Panc1 (cell line): ENCODE results near the gene PRCD. TPM values are rescaled to one million over a fixed set of nuclear protein-coding genes. Genes with fewer than 3 reads are reported as not detected.

ENCODE experiments used
- ATAC-seq: fragments of 200-7000 bp; cut with Tn5 transposase; 2 replicates; pipeline ENCODE4 v1.9.1; 2020; ENCODE audit warnings: mild to moderate bottlenecking, moderate library complexity
- Bru-seq: library from RNA; stranded (reverse); fragments of 400-500 nt; gene quantifications from one replicate; lab custom pipeline; 2021; lab: Mats Ljungman, UMichigan
- BruChase-seq, 2 experiments: library from RNA; stranded (reverse); fragments of 400-500 nt; gene quantifications; one replicate each; lab custom pipeline; 2021; lab: Mats Ljungman, UMichigan
- BruUV-seq: library from RNA; stranded (reverse); fragments of 400-500 nt; replicated peaks from 2 replicates; lab custom pipeline; 2021; lab: Mats Ljungman, UMichigan
- CTCF ChIA-PET: fragments of 300-600 bp; sonication (Branson Sonifier 250); formaldehyde crosslinking; loops from one replicate; lab custom pipeline; 2022; ENCODE audit warnings: antibody characterized with exemption; lab: Charles Lee
- POLR2A ChIA-PET: fragments of 300-600 bp; sonication (Branson Sonifier 250); formaldehyde crosslinking; loops from one replicate; lab custom pipeline; 2022; ENCODE audit warnings: antibody characterized with exemption; lab: Charles Lee
- DNase-seq: peaks from one replicate; pipeline ENCODE4 v3.0.0-alpha.2; 2010; ENCODE audit warnings: low read depth, low spot score
- H3K27ac ChIP-seq: 2 replicates; pipeline ENCODE4 v1.5.1; 2011; ENCODE audit warnings: mild to moderate bottlenecking, low read length, inconsistent platforms
- H3K27me3 ChIP-seq: fragments of 200-500 bp; sonication (Bioruptor generic); 2 replicates; pipeline ENCODE4 v1.6.0; 2014; ENCODE audit warnings: low read length, inconsistent platforms; ENCODE audit not compliant: control insufficient read depth, insufficient read depth
- H3K36me3 ChIP-seq: fragments of 200-500 bp; sonication (Bioruptor generic); 2 replicates; pipeline ENCODE4 v1.5.1; 2014; ENCODE audit warnings: inconsistent platforms, mild to moderate bottlenecking, low read length, moderate library complexity; ENCODE audit not compliant: control insufficient read depth, insufficient read depth
- H3K4me1 ChIP-seq: 2 replicates; pipeline ENCODE4 v1.5.1; 2011; ENCODE audit warnings: inconsistent platforms, mild to moderate bottlenecking, low read length, moderate library complexity; ENCODE audit not compliant: control insufficient read depth, insufficient read depth
- H3K4me3 ChIP-seq, 2 experiments: 2 replicates each; pipeline ENCODE4 v1.5.1; 2011 to 2012; ENCODE audit warnings: low read depth in 2 of 2, low read length in 2 of 2, mild to moderate bottlenecking in 2 of 2, inconsistent platforms in 1 of 2, moderate library complexity in 1 of 2
- H3K9me3 ChIP-seq: fragments of 200-500 bp; sonication (Bioruptor generic); 2 replicates; pipeline ENCODE4 v1.5.1; 2014; ENCODE audit warnings: low read depth, mild to moderate bottlenecking, inconsistent platforms, low read length, moderate library complexity; ENCODE audit not compliant: control insufficient read depth, insufficient read depth
- POLR2AphosphoS5 ChIP-seq: IDR thresholded peaks from 2 replicates; pipeline ENCODE4 v1.6.1; 2012; ENCODE audit warnings: mild to moderate bottlenecking, low read depth, low read length, moderate library complexity
- SIN3A ChIP-seq: IDR thresholded peaks from 2 replicates; pipeline ENCODE4 v1.6.1; 2012; ENCODE audit warnings: low read depth, mild to moderate bottlenecking, low read length, moderate library complexity, borderline replicate concordance; ENCODE audit not compliant: insufficient read depth
- TCF7L2 ChIP-seq: IDR thresholded peaks from 2 replicates; pipeline ENCODE4 v1.6.1; 2011; ENCODE audit warnings: mild to moderate bottlenecking, low read depth, low read length, inconsistent platforms
- in situ Hi-C: cut with HindIII; loops from 2 replicates; pipeline ENCODE4 v1.10.0; 2016; ENCODE audit warnings: low sequenced_read_pairs, low pct_unique_long_range_greater_than_20kb
- intact Hi-C: fragments of 100-400 bp; cut with micrococcal nuclease; formaldehyde crosslinking; loops from one replicate; pipeline ENCODE4 v1.10.0; 2022; ENCODE audit not compliant: unreplicated experiment
- long read RNA-seq: library from polyadenylated mRNA; unstranded; transcript quantifications from one replicate; pipeline ENCODE4 v2.0.0, GENCODE V29; 2021; ENCODE audit not compliant: unreplicated experiment
- polyA plus RNA-seq: library from polyadenylated mRNA; unstranded; fragments of >200 nt; gene quantifications from one replicate; pipeline ENCODE4 v1.2.1, GENCODE V29; 2012; ENCODE audit warnings: missing spikeins; ENCODE audit not compliant: insufficient read length
- total RNA-seq: library from RNA; stranded (reverse); gene quantifications from one replicate; pipeline ENCODE4 v1.2.1, GENCODE V29; 2021; ENCODE audit not compliant: unreplicated experiment
- TF ChIP-seq, protein P1 (sequence below), 2 experiments: IDR thresholded peaks; 2 replicates each; pipeline ENCODE4 v1.6.1; 2011 to 2012; ENCODE audit warnings: low read depth in 2 of 2, control low read depth in 1 of 2, low read length in 1 of 2, mild to moderate bottlenecking in 1 of 2, moderate library complexity in 1 of 2; ENCODE audit not compliant: insufficient read depth in 1 of 2
- TF ChIP-seq, protein P2 (sequence below): fragments of 450-650 bp; IDR thresholded peaks from 2 replicates; pipeline ENCODE4 v1.5.1; 2017; ENCODE audit warnings: mild to moderate bottlenecking

PRCD gene, protein sequence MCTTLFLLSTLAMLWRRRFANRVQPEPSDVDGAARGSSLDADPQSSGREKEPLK
- 0.54 TPM for total RNA-seq
- polyA plus RNA-seq, result 1.6 TPM
- Bru-seq, nascent RNA, result percentile 21 among the genes with signal in this experiment
- BruChase-seq, experiment 1, labeled RNA remaining after a 2-hour chase, result percentile 22 among the genes with signal in this experiment
- BruChase-seq, experiment 2, labeled RNA remaining after a 6-hour chase, result percentile 14 among the genes with signal in this experiment
- long read RNA-seq, partial matches to known transcripts, result 1 of 15 reads
- long read RNA-seq, other reads (novel, unspliced or antisense), result 14 of 15 reads

GRCh38 chr17:76539631-76540271 is at the start of gene PRCD:
TSS of gene PRCD (plus strand) at chr17:76540044. CDS start at chr17:76540142, 98 bp downstream.
- Histone ChIP-seq H3K27ac (peak within 1 kb of the TSS; percentile 64), H3K9me3 (no peaks in the 10 kb centered on the region), H3K27me3 (no peaks in the 10 kb centered on the region; the same call in 1 of the 2 replicates), H3K36me3 (no peaks in the 10 kb centered on the region), H3K4me1 (peaks cover 24% of the 10 kb centered on the region), H3K4me3 (peak within 1 kb of the TSS; percentile 28 to 45)
- ChIA-PET POLR2A (interaction anchor here (0.6 kb wide), 2 partner anchors 20 to 73 kb away, joined by 3 read pairs; no protein-coding TSS in a partner anchor), CTCF (interaction anchor here (0.6 to 1.5 kb wide), 6 partner anchors 12 to 788 kb away, joined by 4 to 11 read pairs (median 4); no protein-coding TSS in a partner anchor)
- in situ Hi-C loops, result no loop called here
- BruUV-seq, result no TSS peak
- intact Hi-C loops, result no loop called here
- no peak for ATAC-seq
- no peak for DNase-seq
- TF ChIP-seq SIN3A (no peak), POLR2AphosphoS5 (no peak), TCF7L2 (no peak)
- TF ChIP-seq, protein P1, sequence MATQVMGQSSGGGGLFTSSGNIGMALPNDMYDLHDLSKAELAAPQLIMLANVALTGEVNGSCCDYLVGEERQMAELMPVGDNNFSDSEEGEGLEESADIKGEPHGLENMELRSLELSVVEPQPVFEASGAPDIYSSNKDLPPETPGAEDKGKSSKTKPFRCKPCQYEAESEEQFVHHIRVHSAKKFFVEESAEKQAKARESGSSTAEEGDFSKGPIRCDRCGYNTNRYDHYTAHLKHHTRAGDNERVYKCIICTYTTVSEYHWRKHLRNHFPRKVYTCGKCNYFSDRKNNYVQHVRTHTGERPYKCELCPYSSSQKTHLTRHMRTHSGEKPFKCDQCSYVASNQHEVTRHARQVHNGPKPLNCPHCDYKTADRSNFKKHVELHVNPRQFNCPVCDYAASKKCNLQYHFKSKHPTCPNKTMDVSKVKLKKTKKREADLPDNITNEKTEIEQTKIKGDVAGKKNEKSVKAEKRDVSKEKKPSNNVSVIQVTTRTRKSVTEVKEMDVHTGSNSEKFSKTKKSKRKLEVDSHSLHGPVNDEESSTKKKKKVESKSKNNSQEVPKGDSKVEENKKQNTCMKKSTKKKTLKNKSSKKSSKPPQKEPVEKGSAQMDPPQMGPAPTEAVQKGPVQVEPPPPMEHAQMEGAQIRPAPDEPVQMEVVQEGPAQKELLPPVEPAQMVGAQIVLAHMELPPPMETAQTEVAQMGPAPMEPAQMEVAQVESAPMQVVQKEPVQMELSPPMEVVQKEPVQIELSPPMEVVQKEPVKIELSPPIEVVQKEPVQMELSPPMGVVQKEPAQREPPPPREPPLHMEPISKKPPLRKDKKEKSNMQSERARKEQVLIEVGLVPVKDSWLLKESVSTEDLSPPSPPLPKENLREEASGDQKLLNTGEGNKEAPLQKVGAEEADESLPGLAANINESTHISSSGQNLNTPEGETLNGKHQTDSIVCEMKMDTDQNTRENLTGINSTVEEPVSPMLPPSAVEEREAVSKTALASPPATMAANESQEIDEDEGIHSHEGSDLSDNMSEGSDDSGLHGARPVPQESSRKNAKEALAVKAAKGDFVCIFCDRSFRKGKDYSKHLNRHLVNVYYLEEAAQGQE (IDR thresholded peaks at IDR 0.05; ENCODE audit: insufficient read depth in 1 of 2, low read depth in 2 of 2, low read length in 1 of 2), result no peak
- TF ChIP-seq, protein P2, sequence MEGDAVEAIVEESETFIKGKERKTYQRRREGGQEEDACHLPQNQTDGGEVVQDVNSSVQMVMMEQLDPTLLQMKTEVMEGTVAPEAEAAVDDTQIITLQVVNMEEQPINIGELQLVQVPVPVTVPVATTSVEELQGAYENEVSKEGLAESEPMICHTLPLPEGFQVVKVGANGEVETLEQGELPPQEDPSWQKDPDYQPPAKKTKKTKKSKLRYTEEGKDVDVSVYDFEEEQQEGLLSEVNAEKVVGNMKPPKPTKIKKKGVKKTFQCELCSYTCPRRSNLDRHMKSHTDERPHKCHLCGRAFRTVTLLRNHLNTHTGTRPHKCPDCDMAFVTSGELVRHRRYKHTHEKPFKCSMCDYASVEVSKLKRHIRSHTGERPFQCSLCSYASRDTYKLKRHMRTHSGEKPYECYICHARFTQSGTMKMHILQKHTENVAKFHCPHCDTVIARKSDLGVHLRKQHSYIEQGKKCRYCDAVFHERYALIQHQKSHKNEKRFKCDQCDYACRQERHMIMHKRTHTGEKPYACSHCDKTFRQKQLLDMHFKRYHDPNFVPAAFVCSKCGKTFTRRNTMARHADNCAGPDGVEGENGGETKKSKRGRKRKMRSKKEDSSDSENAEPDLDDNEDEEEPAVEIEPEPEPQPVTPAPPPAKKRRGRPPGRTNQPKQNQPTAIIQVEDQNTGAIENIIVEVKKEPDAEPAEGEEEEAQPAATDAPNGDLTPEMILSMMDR, result no peak

DNA sequence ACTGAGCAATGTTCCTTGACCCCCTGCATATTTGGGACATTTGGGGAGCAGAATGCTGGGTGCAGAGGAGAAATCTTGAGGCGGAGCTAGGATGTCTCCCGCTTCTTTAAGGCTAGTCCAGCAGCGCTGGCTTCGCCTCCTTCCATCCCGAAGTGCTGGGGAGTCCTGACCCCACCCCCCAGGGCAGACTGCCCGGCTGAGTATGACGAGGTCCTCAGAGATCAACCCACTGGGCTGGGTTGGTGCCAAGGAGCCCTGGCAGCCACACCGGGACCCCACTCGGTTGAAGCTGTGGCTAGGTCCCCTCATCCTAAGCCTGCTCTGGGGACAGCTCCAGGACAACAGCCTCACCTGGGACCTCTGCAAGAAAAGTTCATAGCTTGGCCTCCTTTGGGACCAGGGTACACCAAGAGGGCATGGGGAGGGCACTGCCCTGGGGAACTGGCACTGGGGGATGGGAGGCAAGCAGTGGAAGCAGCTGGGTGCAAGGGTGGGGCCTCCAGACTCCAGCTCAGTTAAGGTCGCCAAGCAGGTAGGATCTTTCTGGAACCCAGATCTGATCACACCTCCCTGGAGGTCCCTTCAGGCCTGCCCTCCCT is 49.6 kb upstream of the PRCD start:
- POLR2A ChIA-PET, result no interaction called here
- ATAC-seq, result no peak

More for the DNA sequence above, 49.6 kb upstream of the PRCD start:
- no TSS peak for BruUV-seq
- no peak for DNase-seq
- Histone ChIP-seq H3K36me3 (no peaks in the 10 kb centered on the region), H3K27ac (no peak overlapping the region), H3K27me3 (no peaks in the 10 kb centered on the region), H3K4me3 (no peak overlapping the region), H3K4me1 (peaks cover 33% of the 10 kb centered on the region), H3K9me3 (no peaks in the 10 kb centered on the region)
- no peak for TF ChIP-seq TCF7L2
- intact Hi-C loops, result no loop called here
- CTCF ChIA-PET, result interaction anchor here (0.5 kb wide), 1 partner anchor 24 kb away, joined by 3 read pairs; no protein-coding TSS in a partner anchor
- in situ Hi-C loops, result no loop called here
